DOHH2 (cell line): ENCODE measurements around the gene SLC22A24.

Experiments used
- H3F3A ChIP-seq: fragments of 200-600 bp; sonication (generic), shearing (Covaris generic); 2 replicates; pipeline ENCODE4 v1.6.0; 2016; ENCODE audit warnings: antibody characterized with exemption, mild to moderate bottlenecking; ENCODE audit not compliant: control insufficient read depth, insufficient read depth
- H3K27ac ChIP-seq: fragments of 200-600 bp; sonication (generic); 2 replicates; pipeline ENCODE4 v1.5.1; 2014; ENCODE audit warnings: low read depth, mild to moderate bottlenecking, low read length, moderate library complexity
- H3K27me3 ChIP-seq: fragments of 200-600 bp; sonication (generic); 2 replicates; pipeline ENCODE4 v1.6.1; 2014; ENCODE audit warnings: mild to moderate bottlenecking, low read length, mixed read lengths; ENCODE audit not compliant: control insufficient read depth
- H3K36me3 ChIP-seq: fragments of 200-600 bp; sonication (generic); 2 replicates; pipeline ENCODE4 v1.6.1; 2014; ENCODE audit warnings: mild to moderate bottlenecking, low read length, moderate library complexity, mixed read lengths; ENCODE audit not compliant: control insufficient read depth
- H3K4me1 ChIP-seq: fragments of 200-600 bp; sonication (generic); 2 replicates; pipeline ENCODE4 v1.6.1; 2014; ENCODE audit warnings: mild to moderate bottlenecking, low read length, mixed read lengths; ENCODE audit not compliant: control insufficient read depth
- H3K4me2 ChIP-seq: fragments of 200-600 bp; sonication (generic); 2 replicates; pipeline ENCODE4 v1.6.0; 2014; ENCODE audit warnings: mild to moderate bottlenecking, low read length, moderate library complexity
- H3K4me3 ChIP-seq: fragments of 200-600 bp; sonication (generic); 2 replicates; pipeline ENCODE4 v1.5.1; 2014; ENCODE audit warnings: mild to moderate bottlenecking, low read length, mixed read lengths
- H3K79me2 ChIP-seq: fragments of 200-600 bp; sonication (generic); 2 replicates; pipeline ENCODE4 v1.6.1; 2014; ENCODE audit warnings: mild to moderate bottlenecking, low read length, mixed read lengths; ENCODE audit not compliant: control insufficient read depth
- H3K9me2 ChIP-seq: fragments of 200-600 bp; sonication (generic); replicated peaks from 2 replicates; pipeline ENCODE4 v1.6.1; 2014; ENCODE audit warnings: mild to moderate bottlenecking, low read length, mixed read lengths; ENCODE audit not compliant: control insufficient read depth
- H3K9me3 ChIP-seq: fragments of 200-600 bp; sonication (generic); 2 replicates; pipeline ENCODE4 v1.6.1; 2014; ENCODE audit warnings: antibody characterized with exemption, low read length, mixed read lengths; ENCODE audit not compliant: control insufficient read depth, insufficient read depth
- H4K20me1 ChIP-seq: fragments of 200-600 bp; sonication (generic); 2 replicates; pipeline ENCODE4 v1.6.0; 2014; ENCODE audit warnings: low read depth, mild to moderate bottlenecking, antibody characterized with exemption, low read length, moderate library complexity; ENCODE audit not compliant: control insufficient read depth, insufficient read depth
- CTCF ChIP-seq: fragments of 200-600 bp; sonication (generic); IDR thresholded peaks from one replicate; pipeline ENCODE4 v1.5.1; 2014; ENCODE audit warnings: antibody characterized with exemption, mild to moderate bottlenecking, low read depth, low read length; ENCODE audit not compliant: poor library complexity, severe bottlenecking
- EZH2phosphoT487 ChIP-seq: fragments of 200-600 bp; sonication (generic); IDR thresholded peaks from 2 replicates; pipeline ENCODE4 v1.6.1; 2017; ENCODE audit warnings: borderline replicate concordance, mild to moderate bottlenecking, antibody characterized with exemption, low read length, moderate library complexity, mixed read lengths

SLC22A24 gene

GRCh38 chr11:63032457-63032856, 111.6 kb downstream of the SLC22A24 start:
- Histone ChIP-seq H3K9me2 (no peaks in the 10 kb centered on the region), H3K4me2 (no peak overlapping the region), H4K20me1 (no peaks in the 10 kb centered on the region), H3K4me1 (no peaks in the 10 kb centered on the region), H3K36me3 (no peaks in the 10 kb centered on the region), H3K4me3 (no peak overlapping the region), H3K27ac (no peak overlapping the region), H3K79me2 (no peaks in the 10 kb centered on the region), H3F3A (no peaks in the 10 kb centered on the region), H3K9me3 (no peaks in the 10 kb centered on the region), H3K27me3 (peaks cover 6% of the 10 kb centered on the region; the same call in 1 of the 2 replicates)
- TF ChIP-seq CTCF (no peak), EZH2phosphoT487 (no peak)
